NCI-H345 treated with DMSO at 0.1 percent for 48 hours (cell line): ENCODE measurements around the gene ERICH6B.
A peak's percentile ranks its signal among the peaks of the same experiment; 100 is the strongest.

Experiments used
- DNase-seq: peaks from one replicate; lab custom pipeline; 2025; ENCODE audit not compliant: unreplicated experiment; lab: John Stamatoyannopoulos, UW

Gene ERICH6B

DNA sequence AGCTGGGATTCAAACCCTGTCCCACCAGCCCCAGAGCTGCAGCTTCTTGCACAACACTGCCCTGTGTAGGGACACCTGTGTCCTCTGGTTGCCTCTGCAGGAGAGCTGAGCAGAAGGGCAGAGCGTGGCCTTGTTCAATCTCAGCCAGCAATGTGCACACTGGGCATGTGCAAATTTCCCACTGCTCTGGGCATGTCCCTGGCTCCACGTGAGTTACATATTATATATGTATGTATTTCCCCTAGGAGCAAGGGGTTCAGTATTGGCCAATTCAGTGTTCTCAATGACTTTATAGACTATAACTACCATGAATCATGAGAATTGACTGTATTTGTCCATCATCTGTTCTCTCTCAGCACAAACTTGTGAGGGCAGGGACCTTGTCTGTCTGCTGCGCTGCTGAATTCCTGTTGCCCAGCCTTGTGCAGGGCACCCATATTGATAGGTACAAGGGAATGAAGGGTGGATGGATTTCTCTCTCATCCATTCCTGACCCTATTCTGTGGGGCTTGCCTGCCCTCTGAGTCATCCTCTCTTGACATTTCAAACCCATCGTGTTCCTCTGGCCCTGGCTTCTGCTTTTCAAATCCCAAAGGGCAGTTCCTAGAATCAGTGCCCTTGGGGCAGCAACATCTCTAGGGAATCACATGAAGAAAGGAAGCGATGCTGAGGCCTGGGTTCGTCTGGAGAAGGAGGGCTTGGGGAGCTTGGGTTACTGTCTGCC lies 69.7 kb downstream of the ERICH6B start:
- no peak for DNase-seq

DNA sequence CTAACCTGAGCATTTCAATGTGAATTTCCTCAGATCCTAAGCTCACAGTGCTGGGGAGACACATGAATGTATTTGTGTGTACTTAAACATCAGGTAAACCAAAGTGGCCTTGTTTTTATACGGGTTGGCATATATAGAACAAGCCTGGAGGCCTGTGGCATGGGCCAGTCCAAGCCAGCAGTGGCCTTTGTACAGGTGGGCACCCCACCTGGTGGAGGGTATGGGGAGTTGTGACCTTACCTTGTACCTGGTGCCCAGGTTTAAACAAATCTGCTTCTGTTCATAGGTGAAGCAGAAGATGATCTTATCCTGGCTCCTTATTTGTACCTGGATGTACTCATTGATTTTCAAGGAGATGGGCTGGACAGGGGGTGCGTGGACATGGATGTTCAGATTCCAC lies 71.0 kb downstream of the ERICH6B start:
- no peak for DNase-seq

DNA sequence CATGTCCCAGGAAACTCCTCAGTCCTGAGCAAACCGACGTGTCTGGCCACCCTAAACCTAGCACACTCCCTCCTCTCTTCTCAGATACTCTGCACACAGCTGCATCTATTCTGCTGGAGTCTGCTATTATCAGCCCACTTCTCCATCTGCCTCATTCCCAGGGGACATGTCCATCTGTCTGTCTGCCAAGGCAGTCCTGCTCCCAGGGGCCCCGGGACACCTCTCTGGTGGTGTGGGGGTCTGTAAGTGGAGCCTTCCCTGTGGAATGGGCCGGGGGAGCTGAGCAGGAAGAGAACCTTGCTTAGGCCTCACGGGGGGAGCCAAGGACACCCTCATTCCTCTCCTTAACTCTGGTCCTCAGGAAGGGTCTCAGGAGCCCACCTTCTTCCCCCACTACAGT lies 72.7 kb downstream of the ERICH6B start:
- no peak for DNase-seq

DNA sequence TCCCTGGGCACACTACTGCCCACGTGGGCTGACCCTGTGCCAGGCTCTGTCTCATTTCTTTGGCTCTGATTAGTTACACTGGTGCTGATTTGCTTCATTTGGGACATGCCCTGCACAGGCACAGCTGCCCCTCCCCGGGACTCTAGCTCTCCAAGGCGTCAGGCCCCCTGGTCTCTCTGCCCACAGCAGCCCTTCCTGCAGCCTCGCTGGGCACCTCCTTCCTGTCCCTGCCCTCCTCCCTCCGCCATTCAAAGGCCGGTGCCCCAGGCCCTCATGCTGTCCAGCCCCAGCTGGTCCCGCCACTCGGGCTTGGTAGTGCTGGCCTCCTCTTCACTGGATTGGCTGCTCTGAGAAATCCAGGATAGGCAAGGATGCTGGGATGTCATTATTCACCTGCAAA lies 73.1 kb downstream of the ERICH6B start:
- no peak for DNase-seq

DNA sequence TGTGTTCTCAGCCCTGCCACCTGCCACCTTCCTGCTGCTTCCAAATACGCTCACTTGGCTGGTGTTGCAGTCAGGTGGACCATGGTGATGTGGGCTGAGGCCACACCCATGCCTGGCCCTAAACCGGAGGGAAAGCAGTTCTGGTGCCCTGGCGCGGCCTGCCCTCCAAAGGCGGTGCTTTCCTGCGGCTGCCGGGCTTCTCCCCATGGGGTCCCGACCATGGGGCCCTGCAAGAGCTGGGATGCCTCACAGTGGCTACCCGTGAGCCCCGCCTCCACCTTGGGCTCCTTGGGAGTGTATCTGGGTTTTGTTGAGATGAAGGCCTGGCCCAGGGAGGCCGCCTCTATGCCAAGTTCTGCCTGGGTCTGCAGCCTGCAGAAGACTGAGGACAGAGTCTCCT lies 73.7 kb downstream of the ERICH6B start:
- no peak for DNase-seq

DNA sequence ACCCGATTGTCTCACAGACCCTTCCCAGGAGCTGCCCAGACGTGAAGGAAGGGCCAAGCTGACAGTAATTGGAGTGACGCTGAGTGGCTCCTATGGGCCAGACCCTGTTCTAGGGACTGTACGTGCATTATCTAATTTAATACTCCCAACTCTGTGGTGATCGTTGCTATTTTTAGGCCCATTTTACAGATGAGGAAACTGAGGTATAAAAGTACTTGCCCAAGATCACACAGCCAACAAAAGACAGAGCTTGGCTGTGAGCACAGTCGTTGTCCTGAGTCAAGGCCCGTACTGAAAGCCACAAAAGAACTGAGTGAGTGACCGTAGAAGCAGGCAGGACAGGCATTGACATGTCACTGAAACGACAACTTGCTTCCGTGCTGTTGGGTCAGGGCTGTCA lies 74.7 kb downstream of the ERICH6B start:
- DNase-seq, result no peak

DNA sequence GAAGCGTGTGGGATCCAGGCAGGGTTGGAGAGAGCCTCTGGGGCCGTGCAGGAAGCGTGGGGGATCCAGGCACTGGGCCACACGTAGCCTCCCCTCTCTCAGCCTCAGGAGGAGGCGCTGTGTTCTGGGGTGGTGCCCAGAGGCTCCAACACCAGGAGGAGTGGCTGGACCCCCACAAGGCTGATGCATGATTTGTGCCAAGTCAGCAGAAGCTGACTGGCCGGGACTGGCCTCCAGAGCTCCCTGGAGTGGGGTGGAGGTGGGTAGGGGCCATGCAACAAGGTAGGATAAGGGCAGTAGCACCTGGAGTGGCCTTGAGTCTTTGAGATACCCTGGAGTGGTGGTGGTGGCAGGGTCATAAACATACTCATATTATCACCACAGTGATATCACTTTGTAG lies 75.3 kb downstream of the ERICH6B start:
- no peak for DNase-seq

DNA sequence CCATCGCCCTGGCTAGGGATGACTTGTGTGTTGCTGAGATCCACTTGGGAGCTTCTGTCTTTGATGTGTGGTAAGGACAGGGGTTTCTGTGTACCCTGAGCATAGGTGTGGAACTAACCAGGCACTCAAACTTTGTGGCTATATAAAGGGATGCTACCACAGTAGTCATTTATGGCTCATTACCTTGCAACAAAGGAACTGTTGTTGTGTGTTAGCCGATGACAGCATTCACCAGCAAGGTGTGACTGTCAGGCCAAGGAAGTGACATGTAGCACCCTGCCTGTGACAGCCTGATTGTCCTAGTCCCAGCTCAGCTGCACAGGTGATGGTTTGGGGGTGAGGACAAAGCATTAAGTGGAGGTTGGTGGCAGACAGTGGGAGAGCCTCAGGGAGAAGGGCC lies 77.2 kb downstream of the ERICH6B start:
- peak; percentile 43 for DNase-seq

DNA sequence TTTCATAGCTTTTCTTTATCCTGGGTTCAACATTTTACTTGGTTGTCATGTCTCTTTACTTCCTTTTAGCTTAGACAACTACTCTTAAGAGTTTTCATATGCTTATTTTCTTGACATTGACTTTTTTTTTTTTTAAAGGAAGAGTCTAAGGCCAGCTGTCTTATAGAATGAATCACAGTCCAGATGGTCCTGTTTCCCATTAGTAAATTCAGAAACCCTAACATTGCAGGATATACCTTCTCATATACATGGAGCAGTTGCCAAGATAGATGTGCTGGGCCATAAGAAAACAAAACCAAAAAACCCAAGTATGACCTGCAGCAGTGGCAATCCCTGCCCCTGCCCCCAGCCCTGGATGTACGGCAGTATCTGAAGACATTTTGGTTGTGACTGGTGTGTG lies 78.0 kb downstream of the ERICH6B start:
- DNase-seq, result no peak

DNA sequence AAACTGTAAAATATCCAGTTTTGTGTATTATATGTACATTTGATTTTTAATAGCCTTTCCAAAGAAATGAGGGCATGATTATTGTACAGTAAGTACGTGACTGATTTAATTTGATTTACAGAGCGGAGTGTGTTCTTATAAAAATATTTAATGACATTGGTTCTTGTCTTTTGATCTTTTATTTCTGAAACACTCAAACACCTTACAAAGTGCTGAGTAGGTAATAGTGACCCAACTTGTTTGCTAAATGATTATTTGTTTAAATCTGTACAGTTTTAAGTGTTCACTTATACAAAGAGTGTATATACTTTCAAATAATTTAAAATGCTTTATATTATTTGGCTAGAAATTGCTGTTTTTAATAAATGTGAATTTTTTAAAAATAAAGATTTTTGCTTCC lies 79.3 kb downstream of the ERICH6B start:
- DNase-seq, result no peak

DNA sequence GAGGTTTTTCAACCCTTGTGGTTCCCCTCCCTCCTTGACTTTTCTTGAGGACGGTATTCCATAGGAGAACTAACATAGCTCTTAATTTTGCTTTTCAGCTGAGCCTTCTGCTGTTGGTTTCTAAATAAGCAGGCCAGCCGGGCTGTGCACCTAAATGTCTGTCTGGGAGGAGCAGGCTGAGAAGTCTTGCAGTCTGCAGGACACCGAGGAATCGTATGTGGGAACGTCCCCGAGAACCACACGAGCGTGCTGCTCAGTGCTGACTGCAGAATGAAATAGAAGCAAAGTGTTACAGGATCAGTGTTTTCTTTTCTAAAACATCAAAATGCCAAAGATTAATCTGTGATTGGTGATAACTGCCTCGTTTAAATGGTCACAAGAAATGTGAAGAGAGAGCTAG lies 80.9 kb downstream of the ERICH6B start:
- DNase-seq, result no peak

DNA sequence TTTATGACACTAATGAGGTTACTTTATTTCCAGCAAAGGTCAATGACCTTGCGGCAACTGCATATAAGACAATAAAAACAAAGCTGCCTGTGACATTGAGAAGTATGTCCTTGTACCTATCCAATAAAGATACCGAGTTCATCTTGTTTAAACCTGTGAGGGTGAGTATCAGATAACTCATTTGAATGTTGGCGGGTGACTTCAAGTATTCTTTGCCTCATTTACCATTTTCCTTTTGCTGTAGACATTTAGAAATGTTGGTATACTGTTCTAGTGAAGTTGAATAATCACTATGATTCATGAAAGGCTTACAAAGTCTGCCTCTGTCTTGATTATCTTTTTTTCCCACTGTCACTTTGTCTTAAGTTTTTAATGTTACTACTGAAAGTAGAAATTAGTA lies 85.8 kb downstream of the ERICH6B start:
- DNase-seq, result no peak

DNA sequence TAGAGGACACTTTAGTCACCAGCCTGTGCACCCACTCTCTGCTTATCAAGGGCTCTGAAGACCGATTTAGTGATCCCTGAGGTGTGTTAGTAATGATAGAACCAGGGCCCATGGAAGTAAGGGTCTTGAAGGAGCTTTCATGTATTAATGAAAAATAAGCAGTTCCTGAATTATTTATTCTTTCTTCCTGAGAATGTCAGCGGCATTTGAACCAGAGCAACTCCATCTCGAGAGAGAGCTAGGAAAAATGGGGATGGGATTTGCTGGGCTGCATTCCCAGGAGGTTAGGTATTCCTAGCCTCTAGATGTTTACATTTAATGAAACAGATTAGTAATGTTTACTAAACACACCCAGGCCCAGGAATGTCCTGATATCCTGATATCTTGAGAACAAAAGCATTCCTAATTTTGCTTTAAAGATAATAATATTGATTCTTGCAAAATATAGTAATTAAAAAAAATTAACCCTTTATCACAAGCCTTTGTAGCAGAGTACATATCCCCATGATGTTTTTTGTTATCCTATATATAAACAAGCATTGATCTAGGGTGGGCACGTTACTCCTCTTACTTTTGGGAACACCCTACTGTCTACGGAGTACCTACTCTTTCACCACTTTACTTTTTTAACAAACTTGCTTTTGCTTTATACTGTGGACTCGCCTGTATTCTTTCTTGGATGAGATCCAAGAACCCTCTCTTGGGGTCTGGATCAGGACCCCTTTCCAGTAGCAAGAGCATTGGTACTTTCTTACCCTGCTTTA lies 87.7 kb downstream of the ERICH6B start:
- no peak for DNase-seq

DNA sequence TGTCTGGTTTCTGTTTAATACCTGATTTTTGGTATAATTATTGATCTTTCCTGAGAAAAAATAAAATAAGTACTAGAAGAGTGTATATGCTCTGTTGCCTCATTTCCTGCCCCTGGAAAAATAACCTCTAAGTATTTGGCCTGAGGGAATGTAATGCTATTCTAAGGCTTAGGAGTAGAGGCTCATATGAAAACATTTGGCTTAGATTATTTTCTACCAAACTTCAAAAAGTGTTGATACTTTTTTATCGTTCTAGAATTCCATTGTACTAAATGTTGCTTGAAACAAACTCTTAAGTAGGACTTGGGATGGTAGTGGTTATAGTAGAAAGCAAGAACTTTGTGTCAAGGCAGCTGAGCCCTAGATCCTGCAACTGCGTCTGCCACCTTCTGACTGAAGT lies 93.0 kb downstream of the ERICH6B start:
- no peak for DNase-seq

DNA sequence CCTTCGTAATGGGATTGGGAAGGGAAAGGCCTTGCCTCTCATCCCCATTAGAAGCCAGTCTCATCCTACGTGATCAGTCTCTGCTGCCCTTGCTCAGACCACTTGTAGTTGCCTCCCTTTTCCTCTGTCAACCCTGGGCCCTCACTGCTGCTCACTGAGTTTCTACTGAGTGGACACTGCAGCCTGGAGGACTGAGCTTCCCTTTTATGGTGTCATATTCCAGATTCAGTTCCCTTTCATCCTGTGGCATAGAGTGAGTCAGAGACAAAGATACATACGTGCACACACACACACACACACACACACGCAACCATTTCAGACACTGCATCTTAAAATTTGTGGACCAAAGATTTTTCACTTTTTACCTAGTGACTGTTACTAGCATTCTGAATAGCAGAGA lies 94.2 kb downstream of the ERICH6B start:
- no peak for DNase-seq

DNA sequence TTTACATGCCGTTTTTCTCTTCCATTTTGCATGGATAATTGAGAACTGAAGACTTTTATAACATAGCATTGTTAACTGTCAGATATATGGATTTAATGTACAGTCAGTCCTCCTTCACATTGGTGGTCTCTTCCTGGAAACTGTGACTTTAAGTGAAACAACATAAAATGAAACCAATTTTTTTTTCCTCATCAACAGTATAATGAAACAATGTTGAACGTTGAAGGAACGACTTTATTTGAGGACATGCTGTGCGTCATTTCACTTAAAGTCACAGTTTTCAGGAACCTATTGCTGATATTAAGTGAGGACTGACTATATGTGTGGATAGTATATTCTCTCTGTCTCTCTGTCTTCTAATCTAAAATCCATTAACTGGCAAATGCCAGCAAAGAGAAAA lies 96.0 kb downstream of the ERICH6B start:
- DNase-seq, result no peak

DNA sequence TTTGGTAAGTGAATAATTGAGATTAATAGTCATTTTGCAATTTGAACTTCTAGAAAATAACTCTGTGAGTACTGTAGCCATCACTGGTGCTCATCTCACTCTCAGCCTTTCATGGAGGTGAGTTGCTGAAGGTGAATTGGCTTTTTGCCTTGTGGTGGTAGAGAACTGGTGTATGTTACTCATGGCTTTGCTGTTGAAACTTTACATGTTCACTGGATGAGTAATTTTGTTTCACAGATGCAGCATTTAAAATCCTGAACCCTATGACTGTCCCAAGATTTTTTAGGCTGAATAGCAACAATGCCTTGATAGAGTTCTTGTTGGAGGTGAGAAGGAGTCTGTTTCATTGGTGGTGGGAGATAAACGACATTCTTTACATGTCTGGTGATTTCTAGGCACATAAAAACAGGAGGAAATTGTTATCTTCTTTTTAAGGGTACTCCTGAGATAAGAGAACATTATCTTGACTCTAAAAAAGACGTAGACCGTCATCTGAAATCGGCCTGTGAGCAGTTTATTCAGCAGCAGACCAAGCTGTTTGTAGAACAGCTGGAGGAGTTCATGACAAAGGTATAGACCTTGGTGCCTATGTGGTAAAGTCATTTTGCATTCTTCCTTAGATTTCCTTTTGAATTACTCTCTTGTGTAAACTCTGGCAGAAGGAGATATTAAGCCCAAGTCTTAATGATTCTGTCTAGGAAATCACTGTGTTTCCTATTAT lies 96.9 kb downstream of the ERICH6B start:
- no peak for DNase-seq

DNA sequence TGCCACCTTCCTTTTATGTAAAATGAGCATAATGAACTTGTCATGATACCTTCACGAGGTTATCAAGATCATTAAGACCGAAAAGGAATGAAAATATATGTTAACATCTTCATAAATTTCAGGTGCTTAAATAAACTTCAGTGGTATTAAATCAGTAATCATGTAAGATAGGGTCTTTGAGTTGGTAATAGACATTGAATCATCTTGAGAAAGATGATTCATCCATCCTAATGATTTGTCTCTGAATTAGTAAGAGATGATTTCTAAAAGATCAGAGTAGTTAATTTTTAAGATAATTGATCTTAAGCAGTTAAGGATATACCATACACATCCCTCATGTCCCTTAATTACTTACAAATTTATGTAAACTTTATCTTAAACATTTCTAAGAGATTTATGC lies 98.8 kb downstream of the ERICH6B start:
- no peak for DNase-seq

DNA sequence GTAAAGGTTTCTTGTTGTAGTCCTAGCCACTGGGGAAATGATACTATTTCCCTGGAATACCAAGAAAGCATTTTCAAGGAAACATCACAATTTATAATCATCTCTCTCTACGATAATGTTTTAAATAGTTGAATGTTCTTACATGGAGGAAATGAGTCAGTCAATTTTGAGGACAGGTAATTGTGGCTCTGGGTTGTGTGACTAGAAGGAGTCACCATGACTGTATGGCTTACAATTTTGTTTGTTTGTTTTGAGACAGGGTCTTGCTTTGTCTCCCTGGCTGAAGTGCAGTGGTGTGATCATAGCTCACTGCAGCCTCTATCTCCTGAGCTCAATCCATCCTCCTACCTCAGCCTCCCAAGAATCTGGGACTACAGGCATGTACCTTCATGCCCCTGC lies 103.4 kb downstream of the ERICH6B start:
- DNase-seq, result no peak

DNA sequence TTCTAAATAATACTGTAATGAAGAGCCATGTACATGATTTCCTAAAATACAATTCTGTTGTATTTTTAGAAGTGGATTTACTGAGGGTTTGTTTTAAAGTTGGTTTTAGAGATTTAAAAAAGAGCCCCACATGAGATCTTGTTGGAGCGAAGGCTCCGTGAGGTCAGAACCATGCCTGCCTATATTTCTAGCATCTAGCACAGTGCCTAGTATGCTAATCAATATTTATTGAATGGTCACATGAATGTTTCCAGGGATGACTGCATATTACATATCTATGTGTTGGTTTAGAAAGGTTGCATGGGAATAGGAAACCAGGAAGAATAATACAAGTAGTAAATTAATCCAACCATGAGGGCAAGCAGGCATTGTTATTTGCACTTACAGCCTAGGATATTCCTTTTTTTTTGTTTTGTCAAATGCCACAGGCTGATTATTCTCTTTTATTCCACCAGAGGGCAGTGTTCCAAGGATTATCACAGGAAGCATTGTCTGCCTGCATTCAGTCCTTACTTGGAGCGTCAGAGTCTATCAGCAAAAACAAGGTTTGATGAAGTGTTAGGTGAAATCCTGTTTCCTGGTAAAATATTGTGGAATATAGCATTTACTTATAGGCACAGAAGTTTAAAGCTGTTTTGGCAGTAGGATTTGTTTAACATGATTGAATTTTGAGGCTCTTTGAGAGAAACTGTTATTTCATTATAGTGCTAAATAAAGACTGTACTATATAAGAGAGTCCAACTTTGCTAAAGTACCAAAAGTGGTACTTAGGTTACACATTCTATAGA lies 104.0 kb downstream of the ERICH6B start:
- DNase-seq, result peak; percentile 33

DNA sequence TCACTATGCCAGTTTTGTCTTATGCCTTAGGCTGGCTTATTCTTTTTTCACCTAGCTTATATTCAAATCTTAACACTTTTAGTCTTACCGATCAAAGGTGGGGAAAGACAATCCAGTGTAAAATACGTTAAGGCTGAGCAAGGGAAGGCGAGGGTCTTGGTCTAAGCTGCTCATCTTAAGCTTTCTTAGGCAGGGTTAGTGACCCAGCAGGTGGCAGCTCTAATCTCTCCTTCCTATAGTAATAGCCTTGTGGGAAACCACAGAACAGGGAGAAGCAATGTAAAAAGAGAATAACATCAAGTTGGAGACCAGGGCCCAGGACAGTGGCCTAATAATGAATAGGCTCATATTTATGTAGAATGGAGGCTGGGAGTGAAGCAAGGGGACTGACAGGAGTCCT lies 104.9 kb downstream of the ERICH6B start:
- no peak for DNase-seq
